K562 (cell line): ENCODE data around the gene NPIPA5. TPM values are rescaled to one million over a fixed set of nuclear protein-coding genes. Genes with fewer than 3 reads are reported as not detected.
A peak's percentile ranks its signal among the peaks of the same experiment; 100 is the strongest.
"Not testable (repeated sequence)": the region's sequence is repeated elsewhere in the genome, so short reads cannot be mapped to it uniquely, and the experiment has no call there.

ENCODE experiments used
- ATAC-seq: fragments of 200-7000 bp; cut with Tn5 transposase; 3 replicates; pipeline ENCODE4 v1.9.1; 2020; ENCODE audit warnings: moderate library complexity
- BruUV-seq: library from RNA; stranded (reverse); fragments of 400-500 nt; replicated peaks from 2 replicates; lab custom pipeline; 2021; lab: Mats Ljungman, UMichigan
- CTCF ChIA-PET: fragments of 300-600 bp; formaldehyde crosslinking; extraction: SDS; loops from one replicate; lab custom pipeline; 2021; ENCODE audit warnings: low intra/inter-chr PET ratio; lab: Yijun Ruan, JAX
- POLR2A ChIA-PET: fragments of 300-600, 350-650 bp; sonication (Branson Sonifier 250); formaldehyde crosslinking; extraction: SDS; loops from one replicate; lab custom pipeline; 2021; ENCODE audit warnings: antibody characterized with exemption, inconsistent platforms; lab: Yijun Ruan, JAX
- DNase-seq, 4 experiments: peaks; one replicate each; pipeline versions ENCODE4 v3.0.0 to v3.0.0-alpha.2; 2011 to 2018; ENCODE audit warnings: low spot score in 3 of 4, mixed read lengths in 3 of 4; ENCODE audit errors: extremely low read depth in 1 of 4
- FAIRE-seq: peaks from 2 replicates; lab custom pipeline; 2011; peaks lifted over from hg19 to GRCh38; lab: Jason Lieb, UNC
- H2AFZ ChIP-seq: 2 replicates; pipeline ENCODE4 v1.6.0; 2011; ENCODE audit warnings: low read depth, low read length, control low read depth, inconsistent platforms
- H3K27ac ChIP-seq: fragments of 200-600 bp; 3 replicates; pipeline ENCODE4 v1.8.0; 2011; ENCODE audit warnings: low read depth, mild to moderate bottlenecking, control low read depth, inconsistent platforms, low read length, moderate library complexity, mixed read lengths; ENCODE audit errors: extremely low read depth
- H3K27me3 ChIP-seq, 2 experiments: fragments of 300-600 bp in 1 of 2; 2 replicates in 1 of 2; 3 replicates in 1 of 2; pipeline versions ENCODE4 v1.6.0 to v1.8.0; 2011; ENCODE audit warnings: inconsistent platforms in 2 of 2, low read length in 2 of 2, mild to moderate bottlenecking in 1 of 2, mixed read lengths in 1 of 2, moderate library complexity in 1 of 2; ENCODE audit not compliant: control insufficient read depth in 2 of 2, insufficient read depth in 2 of 2
- H3K36me3 ChIP-seq: fragments of 300-600 bp; 3 replicates; pipeline ENCODE4 v1.8.0; 2011; ENCODE audit warnings: mild to moderate bottlenecking, low read length, inconsistent platforms; ENCODE audit not compliant: control insufficient read depth, insufficient read depth
- H3K4me1 ChIP-seq, 2 experiments: fragments of 200-600 bp in 1 of 2; replicated peaks in 1 of 2; 2 replicates in 1 of 2; 3 replicates in 1 of 2; pipeline versions ENCODE4 v1.5.1 to v1.8.0; 2011; ENCODE audit warnings: inconsistent platforms in 2 of 2, low read length in 2 of 2, mild to moderate bottlenecking in 1 of 2, mixed read lengths in 1 of 2, moderate library complexity in 1 of 2; ENCODE audit not compliant: control insufficient read depth in 2 of 2, insufficient read depth in 2 of 2
- H3K4me2 ChIP-seq: 2 replicates; pipeline ENCODE4 v1.6.1; 2011; ENCODE audit warnings: low read length, control low read depth, inconsistent platforms, mixed read lengths; ENCODE audit not compliant: insufficient read depth
- H3K4me3 ChIP-seq: fragments of 200-600 bp; sonication (generic), shearing (Covaris generic); 2 replicates; pipeline ENCODE4 v1.5.1; 2016; ENCODE audit warnings: control low read depth, inconsistent platforms
- H3K79me2 ChIP-seq: fragments of 200-600 bp; 3 replicates; pipeline ENCODE4 v1.8.0; 2011; ENCODE audit warnings: low read length, inconsistent platforms; ENCODE audit not compliant: control insufficient read depth, insufficient read depth
- H3K9ac ChIP-seq, 2 experiments: 2 replicates each; pipeline versions ENCODE4 v1.6.0 to v1.6.1; 2011; ENCODE audit warnings: low read depth in 2 of 2, low read length in 2 of 2, control low read depth in 1 of 2, inconsistent platforms in 1 of 2, mild to moderate bottlenecking in 1 of 2, mixed read lengths in 1 of 2; ENCODE audit not compliant: insufficient read depth in 1 of 2
- H3K9me1 ChIP-seq: one replicate; pipeline ENCODE4 v1.6.0; 2011; ENCODE audit warnings: inconsistent platforms, mild to moderate bottlenecking, low read length, moderate library complexity; ENCODE audit not compliant: control insufficient read depth, insufficient read depth
- H3K9me3 ChIP-seq: replicated peaks from 2 replicates; pipeline ENCODE4 v1.5.1; 2011; ENCODE audit warnings: low read depth, low read length, inconsistent platforms; ENCODE audit not compliant: control insufficient read depth, insufficient read depth
- H4K20me1 ChIP-seq: replicated peaks from 2 replicates; pipeline ENCODE4 v1.6.1; 2011; ENCODE audit warnings: low read length, inconsistent platforms, mixed read lengths; ENCODE audit not compliant: control insufficient read depth, insufficient read depth
- ZBTB33 ChIP-seq: sonication (generic); formaldehyde crosslinking; IDR thresholded peaks from 2 replicates; pipeline ENCODE4 v1.8.1; 2023; ENCODE audit warnings: mild to moderate bottlenecking, missing genetic modification reagents
- WGBS: fragments of 100-300 bp; shearing (Covaris generic); methylation state at CpG from one replicate; pipeline ENCODE4 v1.1.6; 2016; ENCODE audit warnings: low coverage, mixed read lengths; ENCODE audit not compliant: insufficient coverage; ENCODE audit errors: missing lambda C conversion rate; 5-methylcytosine and 5-hydroxymethylcytosine counted together
- in situ Hi-C: fragments of 300-500 bp; cut with MboI; formaldehyde crosslinking; loops from 4 replicates; pipeline ENCODE4 v1.15.0; 2018; ENCODE audit warnings: inconsistent platforms, mixed read lengths
- intact Hi-C: fragments of 100-400 bp; cut with micrococcal nuclease; formaldehyde crosslinking; loops from 2 replicates; pipeline ENCODE4 v1.14.2; 2022
- polyA plus RNA-seq, 8 experiments: library from polyadenylated mRNA; depleted of rRNA in 4 of 8; stranded (reverse) in 5 of 8; unstranded in 3 of 8; fragments of >200 nt; fragmentation: Nextera tagmentation in 2 of 8; fragmentation: Illumina TruSeq in 1 of 8; extraction: Ambion mirVana in 2 of 8; extraction: Trizol in 1 of 8; gene quantifications; 2 replicates each; pipeline versions ENCODE4 v1.2.1 to v1.2.3, GENCODE V29; 2011 to 2014; ENCODE audit warnings: inconsistent platforms in 1 of 8, missing spikeins in 1 of 8
- total RNA-seq, 7 experiments: library from RNA; depleted of rRNA in 6 of 7; stranded (reverse); fragments of >200 nt in 6 of 7; fragmentation: Illumina TruSeq in 2 of 7; extraction: Trizol in 2 of 7; gene quantifications; 2 replicates each; pipeline versions ENCODE4 v1.2.1 to v1.2.3, GENCODE V29; 2011 to 2021; ENCODE audit warnings: low replicate concordance in 1 of 7

The NPIPA5 gene
- total and polyA plus RNA-seq, 9 of the 15 experiments (the other 6 are each of a cell fraction or from before 2014, with no cell fraction given): 2.2 to 17.0 (median 4.7) TPM

GRCh38 chr16:15395631-15396508 is 17.8 kb upstream of the NPIPA5 start, which contains the start of gene MPV17L:
TSS of gene MPV17L (plus strand) at chr16:15395754. CDS start at chr16:15395898, 144 bp downstream.
- H3K9ac ChIP-seq, H3K4me2 ChIP-seq, H2AFZ ChIP-seq, H3K79me2 ChIP-seq, H3K9me3 ChIP-seq, H3K4me1 ChIP-seq, BruUV-seq, POLR2A ChIA-PET, ATAC-seq, CTCF ChIA-PET, H3K36me3 ChIP-seq, H3K9me1 ChIP-seq, H3K27ac ChIP-seq, intact Hi-C loops, FAIRE-seq, DNase-seq, H3K4me3 ChIP-seq, in situ Hi-C loops, H4K20me1 ChIP-seq: not testable (repeated sequence)
- peak; percentile 31; the same call in 1 of the 2 replicates for TF ChIP-seq ZBTB33 (CRISPR knock-in tag)
- H3K27me3 ChIP-seq: peaks cover 5 to 14% of the 10 kb centered on the region in 2 experiments; a peak in 4 of 5 replicates
- WGBS: 54% methylated on average over 39 of the region's 79 CpGs

- H4K20me1 ChIP-seq, BruUV-seq, POLR2A ChIA-PET, H2AFZ ChIP-seq, H3K4me2 ChIP-seq, H3K9ac ChIP-seq, FAIRE-seq, DNase-seq, H3K4me3 ChIP-seq, H3K4me1 ChIP-seq, ATAC-seq, H3K9me1 ChIP-seq, in situ Hi-C loops, intact Hi-C loops, H3K9me3 ChIP-seq, H3K27ac ChIP-seq, CTCF ChIA-PET, H3K79me2 ChIP-seq, H3K36me3 ChIP-seq, H3K27me3 ChIP-seq: not testable (repeated sequence)
- WGBS: 11% methylated on average over 6 of the region's 8 CpGs
Observed at GRCh38 chr16:15393025-15393424, 14.9 kb upstream of the NPIPA5 start.

- H3K4me1 ChIP-seq, CTCF ChIA-PET, ATAC-seq, H3K4me3 ChIP-seq, FAIRE-seq, H3K79me2 ChIP-seq, H3K4me2 ChIP-seq, H3K9me3 ChIP-seq, H3K36me3 ChIP-seq, H3K9ac ChIP-seq, intact Hi-C loops, POLR2A ChIA-PET, in situ Hi-C loops, H3K27me3 ChIP-seq, DNase-seq, H4K20me1 ChIP-seq, H3K9me1 ChIP-seq, BruUV-seq, H2AFZ ChIP-seq, H3K27ac ChIP-seq: not testable (repeated sequence)
- WGBS: 3% methylated on average over 5 of the region's 5 CpGs
Observed at GRCh38 chr16:15389916-15390315, 11.8 kb upstream of the NPIPA5 start.
